GM23338 (cell line): Measurements from ENCODE around the gene RPL41. TPM values are rescaled to one million over a fixed set of nuclear protein-coding genes. Genes with fewer than 3 reads are reported as not detected.

Experiments used
- ATAC-seq: fragments of 200-7000 bp; cut with Tn5 transposase; 3 replicates; pipeline ENCODE4 v1.9.1; 2020
- DNase-seq: peaks from one replicate; pipeline ENCODE4 v3.0.0-alpha.2; 2015; ENCODE audit warnings: low spot score
- H2AFZ ChIP-seq: fragments of 200-600 bp; sonication (generic); 2 replicates; pipeline ENCODE4 v1.8.0; 2016; ENCODE audit warnings: antibody characterized with exemption, mild to moderate bottlenecking, moderate library complexity
- H3F3A ChIP-seq: fragments of 200-600 bp; sonication (generic); replicated peaks from 2 replicates; pipeline ENCODE4 v1.8.0; 2017; ENCODE audit warnings: antibody characterized with exemption, mixed run types, low read depth
- H3K27ac ChIP-seq: fragments of 200-600 bp; sonication (generic); 2 replicates; pipeline ENCODE4 v1.6.1; 2016; ENCODE audit warnings: low read depth
- H3K27me3 ChIP-seq: fragments of 200-600 bp; sonication (generic); 2 replicates; pipeline ENCODE4 v1.8.0; 2016; ENCODE audit warnings: mild to moderate bottlenecking, mixed run types, moderate library complexity; ENCODE audit not compliant: insufficient read depth
- H3K36me3 ChIP-seq: fragments of 200-600 bp; sonication (generic); 2 replicates; pipeline ENCODE4 v1.8.0; 2016; ENCODE audit warnings: mild to moderate bottlenecking; ENCODE audit not compliant: insufficient read depth
- H3K4me1 ChIP-seq: fragments of 200-600 bp; sonication (generic); 2 replicates; pipeline ENCODE4 v1.8.0; 2016; ENCODE audit warnings: mild to moderate bottlenecking, moderate library complexity; ENCODE audit not compliant: insufficient read depth
- H3K4me2 ChIP-seq: fragments of 200-600 bp; sonication (generic); 2 replicates; pipeline ENCODE4 v1.7.1; 2017; ENCODE audit warnings: mixed run types
- H3K4me3 ChIP-seq: fragments of 200-600 bp; sonication (generic); 2 replicates; pipeline ENCODE4 v1.6.1; 2016; ENCODE audit warnings: mixed run types
- H3K79me2 ChIP-seq: fragments of 200-600 bp; sonication (generic); replicated peaks from 2 replicates; pipeline ENCODE4 v1.8.0; 2017; ENCODE audit warnings: mild to moderate bottlenecking; ENCODE audit not compliant: insufficient read depth
- H3K9me2 ChIP-seq: fragments of 200-600 bp; sonication (generic); 2 replicates; pipeline ENCODE4 v1.8.0; 2017; ENCODE audit not compliant: insufficient read depth
- H4K20me1 ChIP-seq: fragments of 200-600 bp; sonication (generic); replicated peaks from 2 replicates; pipeline ENCODE4 v1.8.0; 2017; ENCODE audit warnings: mild to moderate bottlenecking; ENCODE audit not compliant: insufficient read depth
- H3K27ac Mint-ChIP-seq: 2 replicates; pipeline ENCODE4 v1.8.0; 2020; ENCODE audit warnings: inconsistent platforms, mild to moderate bottlenecking, moderate library complexity, mixed read lengths
- H3K27me3 Mint-ChIP-seq: 3 replicates; pipeline ENCODE4 v1.8.0; 2022; ENCODE audit warnings: low read depth, mild to moderate bottlenecking, moderate library complexity, mixed read lengths, inconsistent platforms; ENCODE audit not compliant: insufficient read depth, poor library complexity
- H3K36me3 Mint-ChIP-seq: 3 replicates; pipeline ENCODE4 v1.8.0; 2021; ENCODE audit warnings: low read depth, mild to moderate bottlenecking, inconsistent platforms, moderate library complexity, mixed read lengths
- H3K4me1 Mint-ChIP-seq: 3 replicates; pipeline ENCODE4 v1.8.0; 2020; ENCODE audit warnings: mild to moderate bottlenecking, inconsistent platforms, mixed read lengths
- H3K4me3 Mint-ChIP-seq: 3 replicates; pipeline ENCODE4 v1.8.0; 2021; ENCODE audit warnings: moderate library complexity, mild to moderate bottlenecking, inconsistent platforms, mixed read lengths
- H3K9me3 Mint-ChIP-seq: 3 replicates; pipeline ENCODE4 v1.8.0; 2020; ENCODE audit warnings: moderate library complexity, mild to moderate bottlenecking, inconsistent platforms, mixed read lengths
- CREB1 ChIP-seq: fragments of 250-450 bp; sonication (Bioruptor Pico); IDR thresholded peaks from 2 replicates; pipeline ENCODE4 v1.5.0; 2020; ENCODE audit warnings: low read depth, mild to moderate bottlenecking, moderate library complexity
- EZH2 ChIP-seq: fragments of 200-600 bp; sonication (generic); IDR thresholded peaks from one replicate; pipeline ENCODE4 v1.8.0; 2017; ENCODE audit warnings: antibody characterized with exemption, mild to moderate bottlenecking, low read depth; ENCODE audit not compliant: unreplicated experiment
- EZH2phosphoT487 ChIP-seq: fragments of 200-600 bp; sonication (generic); IDR thresholded peaks from one replicate; pipeline ENCODE4 v1.8.1; 2018; ENCODE audit warnings: antibody characterized with exemption; ENCODE audit not compliant: unreplicated experiment
- JUNB ChIP-seq: IDR thresholded peaks from one replicate; pipeline ENCODE4 v1.6.1; 2016; ENCODE audit warnings: antibody characterized with exemption; ENCODE audit not compliant: unreplicated experiment
- NANOG ChIP-seq: IDR thresholded peaks from 2 replicates; pipeline ENCODE4 v1.6.1; 2016; ENCODE audit warnings: antibody characterized with exemption, borderline replicate concordance
- POLR2AphosphoS5 ChIP-seq: IDR thresholded peaks from 2 replicates; pipeline ENCODE4 v1.6.1; 2016; ENCODE audit warnings: antibody characterized with exemption, low read depth
- STAT1 ChIP-seq: IDR thresholded peaks from one replicate; pipeline ENCODE4 v1.6.1; 2016; ENCODE audit warnings: antibody characterized with exemption; ENCODE audit not compliant: unreplicated experiment
- ZNF114 ChIP-seq: fragments of 250-450 bp; sonication (Bioruptor Pico); IDR thresholded peaks from 2 replicates; pipeline ENCODE4 v1.5.0; 2020; ENCODE audit warnings: mild to moderate bottlenecking, moderate library complexity
- ZNF331 ChIP-seq: fragments of 250-450 bp; sonication (Bioruptor Pico); IDR thresholded peaks from 2 replicates; pipeline ENCODE4 v1.5.0; 2020; ENCODE audit warnings: low read depth, mild to moderate bottlenecking, moderate library complexity
- polyA plus RNA-seq: library from polyadenylated mRNA; unstranded; fragments of >200 nt; fragmentation: Nextera tagmentation; extraction: Ambion mirVana; gene quantifications from 2 replicates; pipeline ENCODE4 v1.2.1, GENCODE V29; 2016
- total RNA-seq: library from RNA; depleted of rRNA; stranded (reverse); fragments of >200 nt; shearing (Covaris generic); gene quantifications from 2 replicates; pipeline ENCODE4 v1.2.3, GENCODE V29; 2014
- TF ChIP-seq, protein P1 (sequence below): fragments of 250-450 bp; sonication (Bioruptor Pico); IDR thresholded peaks from 2 replicates; pipeline ENCODE4 v1.5.0; 2020; ENCODE audit warnings: mild to moderate bottlenecking, moderate library complexity
- TF ChIP-seq, protein P2 (sequence below): IDR thresholded peaks from 2 replicates; pipeline ENCODE4 v1.6.1; 2016; ENCODE audit warnings: antibody characterized with exemption
- TF ChIP-seq, protein P3 (sequence below), 2 experiments: fragments of 200-600 bp in 1 of 2; sonication (generic) in 1 of 2; conservative IDR thresholded peaks; 2 replicates each; pipeline versions ENCODE4 v1.5.1 to v1.6.1; 2016 to 2017; ENCODE audit warnings: antibody characterized with exemption in 2 of 2, low read depth in 2 of 2, mild to moderate bottlenecking in 2 of 2, moderate library complexity in 1 of 2
- TF ChIP-seq, protein P4 (sequence below): IDR thresholded peaks from one replicate; pipeline ENCODE4 v1.6.1; 2018; ENCODE audit warnings: antibody characterized with exemption; ENCODE audit not compliant: unreplicated experiment

RPL41 gene
- total and polyA plus RNA-seq, 2 experiments from 2014 or later = 2,039 to 3,875 TPM

DNA sequence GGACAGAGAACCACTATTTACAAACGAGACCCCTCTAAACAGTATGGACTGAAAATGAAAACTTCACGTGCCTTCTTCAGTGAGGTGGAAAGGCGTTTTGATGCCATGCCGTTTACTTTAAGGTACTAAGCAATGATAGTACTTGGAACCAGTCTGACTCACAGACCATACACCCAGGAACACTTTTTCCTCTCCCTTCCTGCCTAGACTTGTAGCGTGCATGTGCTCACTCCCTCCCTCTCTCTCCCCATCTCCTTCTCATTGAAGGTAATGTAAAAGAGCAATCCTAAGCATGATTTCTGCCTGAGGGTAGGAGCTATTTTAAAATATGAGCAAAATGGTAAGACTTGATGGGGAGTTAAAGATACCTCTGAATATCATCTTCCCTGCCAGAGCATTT lies 5.9 kb upstream of the RPL41 start:
- Histone ChIP-seq H4K20me1 (peaks cover 19% of the 10 kb centered on the region), H3K79me2 (peaks cover 25% of the 10 kb centered on the region), H2AFZ (no peak overlapping the region), H3K36me3 (peaks cover 51% of the 10 kb centered on the region), H3K4me3 (no peak overlapping the region), H3K27ac (no peak overlapping the region), H3K4me2 (no peak overlapping the region), H3K4me1 (peaks cover 12% of the 10 kb centered on the region), H3K27me3 (no peaks in the 10 kb centered on the region), H3K9me2 (no peaks in the 10 kb centered on the region), H3F3A (peaks cover 56% of the 10 kb centered on the region)
- Mint-ChIP-seq H3K4me3 (no peak overlapping the region; the same call in 2 of the 3 replicates), H3K27ac (no peak overlapping the region), H3K9me3 (no peaks in the 10 kb centered on the region), H3K27me3 (peaks cover 3% of the 10 kb centered on the region), H3K4me1 (peaks cover 17% of the 10 kb centered on the region), H3K36me3 (peaks cover 87% of the 10 kb centered on the region)
- DNase-seq (no peak), ATAC-seq (no peak)
- TF ChIP-seq, protein P1, sequence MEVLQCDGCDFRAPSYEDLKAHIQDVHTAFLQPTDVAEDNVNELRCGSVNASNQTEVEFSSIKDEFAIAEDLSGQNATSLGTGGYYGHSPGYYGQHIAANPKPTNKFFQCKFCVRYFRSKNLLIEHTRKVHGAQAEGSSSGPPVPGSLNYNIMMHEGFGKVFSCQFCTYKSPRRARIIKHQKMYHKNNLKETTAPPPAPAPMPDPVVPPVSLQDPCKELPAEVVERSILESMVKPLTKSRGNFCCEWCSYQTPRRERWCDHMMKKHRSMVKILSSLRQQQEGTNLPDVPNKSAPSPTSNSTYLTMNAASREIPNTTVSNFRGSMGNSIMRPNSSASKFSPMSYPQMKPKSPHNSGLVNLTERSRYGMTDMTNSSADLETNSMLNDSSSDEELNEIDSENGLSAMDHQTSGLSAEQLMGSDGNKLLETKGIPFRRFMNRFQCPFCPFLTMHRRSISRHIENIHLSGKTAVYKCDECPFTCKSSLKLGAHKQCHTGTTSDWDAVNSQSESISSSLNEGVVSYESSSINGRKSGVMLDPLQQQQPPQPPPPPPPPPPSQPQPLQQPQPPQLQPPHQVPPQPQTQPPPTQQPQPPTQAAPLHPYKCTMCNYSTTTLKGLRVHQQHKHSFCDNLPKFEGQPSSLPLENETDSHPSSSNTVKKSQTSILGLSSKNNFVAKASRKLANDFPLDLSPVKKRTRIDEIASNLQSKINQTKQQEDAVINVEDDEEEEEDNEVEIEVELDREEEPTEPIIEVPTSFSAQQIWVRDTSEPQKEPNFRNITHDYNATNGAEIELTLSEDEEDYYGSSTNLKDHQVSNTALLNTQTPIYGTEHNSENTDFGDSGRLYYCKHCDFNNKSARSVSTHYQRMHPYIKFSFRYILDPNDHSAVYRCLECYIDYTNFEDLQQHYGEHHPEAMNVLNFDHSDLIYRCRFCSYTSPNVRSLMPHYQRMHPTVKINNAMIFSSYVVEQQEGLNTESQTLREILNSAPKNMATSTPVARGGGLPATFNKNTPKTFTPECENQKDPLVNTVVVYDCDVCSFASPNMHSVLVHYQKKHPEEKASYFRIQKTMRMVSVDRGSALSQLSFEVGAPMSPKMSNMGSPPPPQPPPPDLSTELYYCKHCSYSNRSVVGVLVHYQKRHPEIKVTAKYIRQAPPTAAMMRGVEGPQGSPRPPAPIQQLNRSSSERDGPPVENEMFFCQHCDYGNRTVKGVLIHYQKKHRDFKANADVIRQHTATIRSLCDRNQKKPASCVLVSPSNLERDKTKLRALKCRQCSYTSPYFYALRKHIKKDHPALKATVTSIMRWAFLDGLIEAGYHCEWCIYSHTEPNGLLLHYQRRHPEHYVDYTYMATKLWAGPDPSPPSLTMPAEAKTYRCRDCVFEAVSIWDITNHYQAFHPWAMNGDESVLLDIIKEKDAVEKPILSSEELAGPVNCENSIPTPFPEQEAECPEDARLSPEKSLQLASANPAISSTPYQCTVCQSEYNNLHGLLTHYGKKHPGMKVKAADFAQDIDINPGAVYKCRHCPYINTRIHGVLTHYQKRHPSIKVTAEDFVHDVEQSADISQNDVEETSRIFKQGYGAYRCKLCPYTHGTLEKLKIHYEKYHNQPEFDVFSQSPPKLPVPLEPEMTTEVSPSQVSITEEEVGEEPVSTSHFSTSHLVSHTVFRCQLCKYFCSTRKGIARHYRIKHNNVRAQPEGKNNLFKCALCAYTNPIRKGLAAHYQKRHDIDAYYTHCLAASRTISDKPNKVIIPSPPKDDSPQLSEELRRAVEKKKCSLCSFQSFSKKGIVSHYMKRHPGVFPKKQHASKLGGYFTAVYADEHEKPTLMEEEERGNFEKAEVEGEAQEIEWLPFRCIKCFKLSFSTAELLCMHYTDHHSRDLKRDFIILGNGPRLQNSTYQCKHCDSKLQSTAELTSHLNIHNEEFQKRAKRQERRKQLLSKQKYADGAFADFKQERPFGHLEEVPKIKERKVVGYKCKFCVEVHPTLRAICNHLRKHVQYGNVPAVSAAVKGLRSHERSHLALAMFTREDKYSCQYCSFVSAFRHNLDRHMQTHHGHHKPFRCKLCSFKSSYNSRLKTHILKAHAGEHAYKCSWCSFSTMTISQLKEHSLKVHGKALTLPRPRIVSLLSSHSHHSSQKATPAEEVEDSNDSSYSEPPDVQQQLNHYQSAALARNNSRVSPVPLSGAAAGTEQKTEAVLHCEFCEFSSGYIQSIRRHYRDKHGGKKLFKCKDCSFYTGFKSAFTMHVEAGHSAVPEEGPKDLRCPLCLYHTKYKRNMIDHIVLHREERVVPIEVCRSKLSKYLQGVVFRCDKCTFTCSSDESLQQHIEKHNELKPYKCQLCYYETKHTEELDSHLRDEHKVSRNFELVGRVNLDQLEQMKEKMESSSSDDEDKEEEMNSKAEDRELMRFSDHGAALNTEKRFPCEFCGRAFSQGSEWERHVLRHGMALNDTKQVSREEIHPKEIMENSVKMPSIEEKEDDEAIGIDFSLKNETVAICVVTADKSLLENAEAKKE (CRISPR knock-in tag) = no peak
- TF ChIP-seq ZNF114 (CRISPR knock-in tag) (no peak), CREB1 (no peak), ZNF331 (CRISPR knock-in tag) (no peak), EZH2phosphoT487 (no peak), EZH2 (no peak), NANOG (no peak), STAT1 (no peak), JUNB (no peak), POLR2AphosphoS5 (no peak)
- TF ChIP-seq, protein P2, sequence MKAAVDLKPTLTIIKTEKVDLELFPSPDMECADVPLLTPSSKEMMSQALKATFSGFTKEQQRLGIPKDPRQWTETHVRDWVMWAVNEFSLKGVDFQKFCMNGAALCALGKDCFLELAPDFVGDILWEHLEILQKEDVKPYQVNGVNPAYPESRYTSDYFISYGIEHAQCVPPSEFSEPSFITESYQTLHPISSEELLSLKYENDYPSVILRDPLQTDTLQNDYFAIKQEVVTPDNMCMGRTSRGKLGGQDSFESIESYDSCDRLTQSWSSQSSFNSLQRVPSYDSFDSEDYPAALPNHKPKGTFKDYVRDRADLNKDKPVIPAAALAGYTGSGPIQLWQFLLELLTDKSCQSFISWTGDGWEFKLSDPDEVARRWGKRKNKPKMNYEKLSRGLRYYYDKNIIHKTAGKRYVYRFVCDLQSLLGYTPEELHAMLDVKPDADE = no peak
- TF ChIP-seq, protein P3, sequence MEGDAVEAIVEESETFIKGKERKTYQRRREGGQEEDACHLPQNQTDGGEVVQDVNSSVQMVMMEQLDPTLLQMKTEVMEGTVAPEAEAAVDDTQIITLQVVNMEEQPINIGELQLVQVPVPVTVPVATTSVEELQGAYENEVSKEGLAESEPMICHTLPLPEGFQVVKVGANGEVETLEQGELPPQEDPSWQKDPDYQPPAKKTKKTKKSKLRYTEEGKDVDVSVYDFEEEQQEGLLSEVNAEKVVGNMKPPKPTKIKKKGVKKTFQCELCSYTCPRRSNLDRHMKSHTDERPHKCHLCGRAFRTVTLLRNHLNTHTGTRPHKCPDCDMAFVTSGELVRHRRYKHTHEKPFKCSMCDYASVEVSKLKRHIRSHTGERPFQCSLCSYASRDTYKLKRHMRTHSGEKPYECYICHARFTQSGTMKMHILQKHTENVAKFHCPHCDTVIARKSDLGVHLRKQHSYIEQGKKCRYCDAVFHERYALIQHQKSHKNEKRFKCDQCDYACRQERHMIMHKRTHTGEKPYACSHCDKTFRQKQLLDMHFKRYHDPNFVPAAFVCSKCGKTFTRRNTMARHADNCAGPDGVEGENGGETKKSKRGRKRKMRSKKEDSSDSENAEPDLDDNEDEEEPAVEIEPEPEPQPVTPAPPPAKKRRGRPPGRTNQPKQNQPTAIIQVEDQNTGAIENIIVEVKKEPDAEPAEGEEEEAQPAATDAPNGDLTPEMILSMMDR (conservative IDR thresholded peaks at IDR 0.05; ENCODE audit: low read depth in 2 of 2) = no peak
- TF ChIP-seq, protein P4, sequence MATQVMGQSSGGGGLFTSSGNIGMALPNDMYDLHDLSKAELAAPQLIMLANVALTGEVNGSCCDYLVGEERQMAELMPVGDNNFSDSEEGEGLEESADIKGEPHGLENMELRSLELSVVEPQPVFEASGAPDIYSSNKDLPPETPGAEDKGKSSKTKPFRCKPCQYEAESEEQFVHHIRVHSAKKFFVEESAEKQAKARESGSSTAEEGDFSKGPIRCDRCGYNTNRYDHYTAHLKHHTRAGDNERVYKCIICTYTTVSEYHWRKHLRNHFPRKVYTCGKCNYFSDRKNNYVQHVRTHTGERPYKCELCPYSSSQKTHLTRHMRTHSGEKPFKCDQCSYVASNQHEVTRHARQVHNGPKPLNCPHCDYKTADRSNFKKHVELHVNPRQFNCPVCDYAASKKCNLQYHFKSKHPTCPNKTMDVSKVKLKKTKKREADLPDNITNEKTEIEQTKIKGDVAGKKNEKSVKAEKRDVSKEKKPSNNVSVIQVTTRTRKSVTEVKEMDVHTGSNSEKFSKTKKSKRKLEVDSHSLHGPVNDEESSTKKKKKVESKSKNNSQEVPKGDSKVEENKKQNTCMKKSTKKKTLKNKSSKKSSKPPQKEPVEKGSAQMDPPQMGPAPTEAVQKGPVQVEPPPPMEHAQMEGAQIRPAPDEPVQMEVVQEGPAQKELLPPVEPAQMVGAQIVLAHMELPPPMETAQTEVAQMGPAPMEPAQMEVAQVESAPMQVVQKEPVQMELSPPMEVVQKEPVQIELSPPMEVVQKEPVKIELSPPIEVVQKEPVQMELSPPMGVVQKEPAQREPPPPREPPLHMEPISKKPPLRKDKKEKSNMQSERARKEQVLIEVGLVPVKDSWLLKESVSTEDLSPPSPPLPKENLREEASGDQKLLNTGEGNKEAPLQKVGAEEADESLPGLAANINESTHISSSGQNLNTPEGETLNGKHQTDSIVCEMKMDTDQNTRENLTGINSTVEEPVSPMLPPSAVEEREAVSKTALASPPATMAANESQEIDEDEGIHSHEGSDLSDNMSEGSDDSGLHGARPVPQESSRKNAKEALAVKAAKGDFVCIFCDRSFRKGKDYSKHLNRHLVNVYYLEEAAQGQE = no peak
